ENCODE data around the gene USP49.

USP49 gene

DNA sequence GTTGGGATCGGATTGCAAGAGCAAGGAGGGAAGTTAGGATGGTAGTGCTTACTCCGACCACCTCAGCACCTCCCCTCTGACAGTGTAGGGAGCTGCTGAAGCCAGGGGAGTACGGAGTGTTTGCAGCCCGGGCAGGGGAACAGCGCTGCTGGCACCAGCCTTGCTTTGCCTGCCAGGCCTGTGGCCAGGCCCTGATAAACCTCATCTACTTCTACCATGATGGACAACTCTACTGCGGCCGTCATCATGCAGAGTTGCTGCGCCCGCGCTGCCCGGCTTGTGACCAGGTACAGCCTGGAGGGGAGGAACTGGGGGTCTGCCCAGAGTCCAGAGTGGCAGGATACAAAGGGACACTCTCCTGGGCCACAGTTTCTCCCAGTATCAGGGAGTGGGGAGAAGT is 109.9 kb downstream of the USP49 start:
- Histone ChIP-seq H3K4me3 (ENCODE audit: low read depth in 1 of 2, low read length in 2 of 2) (no peak overlapping the region), H3K27me3 (ENCODE audit: low read depth, low read length) (no peaks in the 10 kb centered on the region), H3K9me3 (ENCODE audit: control insufficient read depth in 1 of 2, low read length in 2 of 2) (no peaks in the 10 kb centered on the region), H3K27ac (ENCODE audit: low read length) (peak overlapping the region; percentile 25), H3K36me3 (ENCODE audit: control insufficient read depth in 1 of 2, insufficient read depth in 2 of 2, low read length in 2 of 2) (peaks cover 13 to 14% of the 10 kb centered on the region in 2 donors), H3K4me1 (ENCODE audit: control insufficient read depth in 1 of 2, insufficient read depth in 2 of 2, low read length in 2 of 2) (peaks cover 16 to 39% of the 10 kb centered on the region in 2 donors)

- no peaks in the 10 kb centered on the region for H3K9me3 ChIP-seq (ENCODE audit: control insufficient read depth in 1 of 2, low read length in 2 of 2)
- peaks cover 16 to 39% of the 10 kb centered on the region in 2 donors for H3K4me1 ChIP-seq (ENCODE audit: control insufficient read depth in 1 of 2, insufficient read depth in 2 of 2, low read length in 2 of 2)
- H3K27me3 ChIP-seq (ENCODE audit: low read depth, low read length) = no peaks in the 10 kb centered on the region
- H3K27ac ChIP-seq (ENCODE audit: low read length) = peak overlapping the region; percentile 28
- H3K4me3 ChIP-seq (ENCODE audit: low read depth in 1 of 2, low read length in 2 of 2) = no peak overlapping the region
- H3K36me3 ChIP-seq (ENCODE audit: control insufficient read depth in 1 of 2, insufficient read depth in 2 of 2, low read length in 2 of 2) = peaks cover 8% of the 10 kb centered on the region in 2 donors
These were observed 110.5 kb downstream of the USP49 start for GRCh38 chr6:41784581-41785171.

DNA sequence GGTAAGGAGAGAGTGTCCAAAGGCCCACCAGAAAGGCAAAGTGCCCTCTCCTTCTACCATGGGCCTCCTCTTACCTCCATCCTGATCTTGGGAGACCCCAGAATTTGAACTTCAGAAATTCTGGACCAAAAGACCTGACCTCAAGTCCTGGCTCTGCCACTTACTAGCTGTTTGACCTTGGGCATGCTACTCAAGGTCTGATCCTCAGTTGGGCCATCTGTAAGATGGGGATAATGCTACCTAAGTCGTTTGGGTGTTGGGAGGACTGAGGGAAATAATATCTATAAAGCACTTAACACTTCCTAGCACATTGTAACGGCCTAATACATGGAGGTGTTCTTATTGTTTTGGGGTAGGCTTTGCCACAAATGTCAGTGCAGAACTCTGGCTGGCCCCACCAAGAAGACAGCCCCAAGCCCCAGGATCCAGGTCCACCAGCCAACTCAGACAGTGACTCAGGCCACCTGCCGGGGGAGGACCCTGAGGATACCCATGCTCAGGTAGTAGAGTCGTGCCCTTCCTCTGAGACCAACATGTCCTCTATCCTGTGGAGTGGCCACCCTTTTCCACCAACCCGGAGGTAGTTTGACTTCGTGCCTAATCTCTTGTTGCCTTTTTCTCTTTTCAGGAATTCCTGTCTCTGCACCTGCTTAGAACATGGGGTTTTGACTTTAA is 111.9 kb downstream of the USP49 start:
- Histone ChIP-seq H3K36me3 (ENCODE audit: control insufficient read depth in 1 of 2, insufficient read depth in 2 of 2, low read length in 2 of 2) (no peaks in the 10 kb centered on the region), H3K4me3 (ENCODE audit: low read depth in 1 of 2, low read length in 2 of 2) (no peak overlapping the region), H3K27ac (ENCODE audit: low read length) (no peak overlapping the region), H3K9me3 (ENCODE audit: control insufficient read depth in 1 of 2, low read length in 2 of 2) (no peaks in the 10 kb centered on the region), H3K4me1 (ENCODE audit: control insufficient read depth in 1 of 2, insufficient read depth in 2 of 2, low read length in 2 of 2) (peaks cover 23 to 42% of the 10 kb centered on the region in 2 donors), H3K27me3 (ENCODE audit: low read depth, low read length) (no peaks in the 10 kb centered on the region)

GRCh38 chr6:41781366-41781730 is 113.8 kb downstream of the USP49 start:
- H3K4me3 ChIP-seq (ENCODE audit: low read depth in 1 of 2, low read length in 2 of 2) = peak overlapping the region; percentile 63 to 87
- H3K4me1 ChIP-seq (ENCODE audit: control insufficient read depth in 1 of 2, insufficient read depth in 2 of 2, low read length in 2 of 2) = peaks cover 23 to 43% of the 10 kb centered on the region in 2 donors
- peaks cover 0 to 11% of the 10 kb centered on the region in 2 donors for H3K36me3 ChIP-seq (ENCODE audit: control insufficient read depth in 1 of 2, insufficient read depth in 2 of 2, low read length in 2 of 2)
- no peaks in the 10 kb centered on the region for H3K9me3 ChIP-seq (ENCODE audit: control insufficient read depth in 1 of 2, low read length in 2 of 2)
- H3K27ac ChIP-seq (ENCODE audit: low read length) = peak overlapping the region; percentile 61
- no peaks in the 10 kb centered on the region for H3K27me3 ChIP-seq (ENCODE audit: low read depth, low read length)

- H3K36me3 ChIP-seq (ENCODE audit: control insufficient read depth in 1 of 2, insufficient read depth in 2 of 2, low read length in 2 of 2) = peaks cover 0 to 11% of the 10 kb centered on the region in 2 donors
- no peaks in the 10 kb centered on the region for H3K9me3 ChIP-seq (ENCODE audit: control insufficient read depth in 1 of 2, low read length in 2 of 2)
- peaks cover 20 to 38% of the 10 kb centered on the region in 2 donors for H3K4me1 ChIP-seq (ENCODE audit: control insufficient read depth in 1 of 2, insufficient read depth in 2 of 2, low read length in 2 of 2)
- H3K4me3 ChIP-seq (ENCODE audit: low read depth in 1 of 2, low read length in 2 of 2) = peak within 1 kb of the TSS; percentile 80 to 87
- peak within 1 kb of the TSS; percentile 72 for H3K27ac ChIP-seq (ENCODE audit: low read length)
- no peaks in the 10 kb centered on the region for H3K27me3 ChIP-seq (ENCODE audit: low read depth, low read length)
These were observed 114.4 kb downstream of the USP49 start, which contains the start of gene PRICKLE4 for GRCh38 chr6:41780551-41781365. Gene PRICKLE4, plus strand, starts transcription at chr6:41780782. Its CDS starts 2,692 bp downstream, at chr6:41783474.

DNA sequence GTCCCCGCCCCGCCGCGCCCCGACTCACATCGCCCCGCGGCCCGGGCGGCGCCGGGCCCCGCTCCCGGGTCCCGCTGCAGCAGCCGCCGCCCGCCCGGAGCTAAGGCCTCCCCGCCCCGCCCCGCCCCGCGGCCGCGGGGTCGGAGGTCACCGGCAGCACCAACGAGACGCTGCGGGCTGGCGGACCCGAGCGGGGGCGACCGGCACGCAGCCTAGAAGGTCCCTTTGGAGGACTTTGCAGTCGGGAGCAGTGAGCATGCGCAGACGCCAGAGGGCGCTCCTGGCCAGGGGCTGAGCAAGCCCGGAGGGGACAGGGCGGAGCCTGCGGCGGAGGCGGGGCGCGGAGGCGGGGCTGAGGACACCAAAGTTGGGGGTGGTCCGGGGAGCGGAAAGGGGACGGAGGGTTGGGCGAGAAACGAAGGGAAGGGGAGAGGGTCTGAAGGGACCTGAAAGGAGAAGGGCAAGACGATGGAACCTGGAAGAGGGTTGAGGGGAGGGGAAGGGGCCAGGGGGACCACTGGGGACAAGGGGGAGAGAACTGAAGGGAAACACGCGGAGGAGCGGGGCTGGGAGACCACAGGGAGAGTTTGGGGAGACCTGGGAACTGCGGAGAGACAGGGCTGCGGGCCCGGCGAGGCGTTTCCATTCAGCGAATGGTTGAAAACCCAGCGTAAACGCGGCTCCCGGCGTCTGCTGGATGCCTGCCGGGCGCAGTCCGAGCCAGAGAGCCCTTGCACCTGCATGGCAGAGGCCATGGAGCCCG is 115.2 kb downstream of the USP49 start, which contains the start of gene FRS3:
Gene FRS3 (minus strand): TSS at position 113 of the 763 bp plus-strand sequence. CDS start 2,913 bp downstream, outside the sequence.
- no peaks in the 10 kb centered on the region for H3K9me3 ChIP-seq (ENCODE audit: control insufficient read depth in 1 of 2, low read length in 2 of 2)
- peak within 1 kb of the TSS; percentile 72 for H3K27ac ChIP-seq (ENCODE audit: low read length)
- H3K4me3 ChIP-seq (ENCODE audit: low read depth in 1 of 2, low read length in 2 of 2) = peak within 1 kb of the TSS; percentile 80 to 87
- H3K4me1 ChIP-seq (ENCODE audit: control insufficient read depth in 1 of 2, insufficient read depth in 2 of 2, low read length in 2 of 2) = peaks cover 17 to 30% of the 10 kb centered on the region in 2 donors
- H3K36me3 ChIP-seq (ENCODE audit: control insufficient read depth in 1 of 2, insufficient read depth in 2 of 2, low read length in 2 of 2) = peaks cover 6 to 17% of the 10 kb centered on the region in 2 donors
- H3K27me3 ChIP-seq (ENCODE audit: low read depth, low read length) = no peaks in the 10 kb centered on the region

GRCh38 chr6:41779336-41779735 is 115.8 kb downstream of the USP49 start:
- peak overlapping the region; percentile 16 for H3K27ac ChIP-seq (ENCODE audit: low read length)
- H3K27me3 ChIP-seq (ENCODE audit: low read depth, low read length) = no peaks in the 10 kb centered on the region
- H3K9me3 ChIP-seq (ENCODE audit: control insufficient read depth in 1 of 2, low read length in 2 of 2) = no peaks in the 10 kb centered on the region
- peaks cover 11 to 23% of the 10 kb centered on the region in 2 donors for H3K36me3 ChIP-seq (ENCODE audit: control insufficient read depth in 1 of 2, insufficient read depth in 2 of 2, low read length in 2 of 2)
- H3K4me3 ChIP-seq (ENCODE audit: low read depth in 1 of 2, low read length in 2 of 2) = peak overlapping the region; percentile 67 to 87
- peaks cover 14 to 25% of the 10 kb centered on the region in 2 donors for H3K4me1 ChIP-seq (ENCODE audit: control insufficient read depth in 1 of 2, insufficient read depth in 2 of 2, low read length in 2 of 2)

GRCh38 chr6:41778895-41779294 is 116.3 kb downstream of the USP49 start:
- H3K4me1 ChIP-seq (ENCODE audit: control insufficient read depth in 1 of 2, insufficient read depth in 2 of 2, low read length in 2 of 2) = peaks cover 9 to 25% of the 10 kb centered on the region in 2 donors
- H3K4me3 ChIP-seq (ENCODE audit: low read depth in 1 of 2, low read length in 2 of 2) = peak overlapping the region; percentile 67 to 87
- H3K9me3 ChIP-seq (ENCODE audit: control insufficient read depth in 1 of 2, low read length in 2 of 2) = no peaks in the 10 kb centered on the region
- H3K36me3 ChIP-seq (ENCODE audit: control insufficient read depth in 1 of 2, insufficient read depth in 2 of 2, low read length in 2 of 2) = peaks cover 14 to 26% of the 10 kb centered on the region in 2 donors
- H3K27ac ChIP-seq (ENCODE audit: low read length) = peak overlapping the region; percentile 16
- no peaks in the 10 kb centered on the region for H3K27me3 ChIP-seq (ENCODE audit: low read depth, low read length)

- Histone ChIP-seq H3K9me3 (ENCODE audit: control insufficient read depth in 1 of 2, low read length in 2 of 2) (no peaks in the 10 kb centered on the region), H3K4me1 (ENCODE audit: control insufficient read depth in 1 of 2, insufficient read depth in 2 of 2, low read length in 2 of 2) (peaks cover 7 to 25% of the 10 kb centered on the region in 2 donors), H3K27me3 (ENCODE audit: low read depth, low read length) (no peaks in the 10 kb centered on the region), H3K36me3 (ENCODE audit: control insufficient read depth in 1 of 2, insufficient read depth in 2 of 2, low read length in 2 of 2) (peaks cover 16 to 34% of the 10 kb centered on the region in 2 donors), H3K4me3 (ENCODE audit: low read depth in 1 of 2, low read length in 2 of 2) (no peak overlapping the region), H3K27ac (ENCODE audit: low read length) (no peak overlapping the region)
These were observed 117.5 kb downstream of the USP49 start for GRCh38 chr6:41777551-41778285.

DNA sequence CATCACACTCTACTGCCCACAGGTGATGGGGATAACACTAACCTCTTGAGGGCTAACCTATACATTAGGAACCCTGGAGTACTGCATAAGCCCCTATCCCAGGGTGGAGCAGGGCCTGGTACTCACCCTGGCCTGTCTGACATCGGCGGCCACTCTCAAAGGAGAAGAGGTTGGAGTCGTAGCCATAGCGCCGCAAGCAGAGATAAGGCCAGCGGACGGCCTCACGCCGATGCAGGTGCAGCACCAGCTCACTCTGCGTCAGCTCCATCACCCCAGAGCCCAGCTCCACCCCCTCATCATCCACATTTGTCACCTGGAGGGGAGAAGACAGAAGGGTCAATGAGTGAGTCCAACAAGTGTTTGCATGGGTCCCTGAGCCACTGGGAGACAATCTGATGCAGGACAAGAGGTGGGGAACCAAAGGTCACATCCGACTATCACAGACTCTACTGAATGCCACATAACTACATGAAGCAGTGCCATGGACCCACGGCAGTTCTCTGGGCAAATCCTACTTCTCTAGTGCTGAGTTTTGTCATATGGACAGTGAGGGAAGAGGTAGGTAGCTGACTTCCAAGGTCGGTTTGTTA is 119.8 kb downstream of the USP49 start:
- no peaks in the 10 kb centered on the region for H3K27me3 ChIP-seq (ENCODE audit: low read depth, low read length)
- no peak overlapping the region for H3K4me3 ChIP-seq (ENCODE audit: low read depth in 1 of 2, low read length in 2 of 2)
- no peak overlapping the region for H3K27ac ChIP-seq (ENCODE audit: low read length)
- H3K36me3 ChIP-seq (ENCODE audit: control insufficient read depth in 1 of 2, insufficient read depth in 2 of 2, low read length in 2 of 2) = peaks cover 29 to 57% of the 10 kb centered on the region in 2 donors
- no peaks in the 10 kb centered on the region for H3K9me3 ChIP-seq (ENCODE audit: control insufficient read depth in 1 of 2, low read length in 2 of 2)
- H3K4me1 ChIP-seq (ENCODE audit: control insufficient read depth in 1 of 2, insufficient read depth in 2 of 2, low read length in 2 of 2) = peaks cover 7 to 11% of the 10 kb centered on the region in 2 donors

All from muscle layer of duodenum (tissue), 2 donors.